ENCODE measurements around the gene ARID1B.

DNA sequence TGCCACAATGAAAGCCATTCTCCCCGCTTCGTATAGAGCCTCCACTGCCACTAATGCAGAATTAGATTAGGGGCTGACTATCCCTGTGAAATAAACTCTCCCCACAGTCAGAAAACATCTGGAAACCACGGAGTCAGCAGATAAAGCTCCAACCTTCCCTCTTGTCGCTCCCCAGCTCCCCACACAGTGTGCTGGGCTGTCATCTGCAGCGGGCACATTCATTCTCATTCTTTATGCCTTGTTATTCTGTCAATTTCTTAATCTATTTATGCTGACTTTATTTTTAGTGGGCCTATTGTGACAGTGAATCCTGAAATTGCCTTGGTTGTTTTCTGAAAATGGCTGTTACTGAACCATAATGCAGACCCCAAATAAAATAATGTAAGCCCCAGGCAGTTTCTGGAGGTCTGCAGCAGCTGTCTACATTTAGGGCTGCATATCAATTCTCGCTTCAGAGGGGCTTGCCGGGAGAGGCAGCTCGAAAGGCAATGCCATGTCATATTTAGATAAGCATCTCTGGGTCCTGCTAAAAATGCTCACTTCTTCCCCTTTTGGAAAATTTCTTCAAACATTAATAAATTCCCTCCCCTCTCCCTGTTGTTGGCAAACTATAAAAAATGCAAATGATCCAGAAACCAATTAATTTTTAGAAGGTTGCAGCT, 474.5 kb downstream of the ARID1B start:
- TF ChIP-seq, protein P1, sequence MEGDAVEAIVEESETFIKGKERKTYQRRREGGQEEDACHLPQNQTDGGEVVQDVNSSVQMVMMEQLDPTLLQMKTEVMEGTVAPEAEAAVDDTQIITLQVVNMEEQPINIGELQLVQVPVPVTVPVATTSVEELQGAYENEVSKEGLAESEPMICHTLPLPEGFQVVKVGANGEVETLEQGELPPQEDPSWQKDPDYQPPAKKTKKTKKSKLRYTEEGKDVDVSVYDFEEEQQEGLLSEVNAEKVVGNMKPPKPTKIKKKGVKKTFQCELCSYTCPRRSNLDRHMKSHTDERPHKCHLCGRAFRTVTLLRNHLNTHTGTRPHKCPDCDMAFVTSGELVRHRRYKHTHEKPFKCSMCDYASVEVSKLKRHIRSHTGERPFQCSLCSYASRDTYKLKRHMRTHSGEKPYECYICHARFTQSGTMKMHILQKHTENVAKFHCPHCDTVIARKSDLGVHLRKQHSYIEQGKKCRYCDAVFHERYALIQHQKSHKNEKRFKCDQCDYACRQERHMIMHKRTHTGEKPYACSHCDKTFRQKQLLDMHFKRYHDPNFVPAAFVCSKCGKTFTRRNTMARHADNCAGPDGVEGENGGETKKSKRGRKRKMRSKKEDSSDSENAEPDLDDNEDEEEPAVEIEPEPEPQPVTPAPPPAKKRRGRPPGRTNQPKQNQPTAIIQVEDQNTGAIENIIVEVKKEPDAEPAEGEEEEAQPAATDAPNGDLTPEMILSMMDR (IDR thresholded peaks at IDR 0.05): no peak
- TF ChIP-seq POLR2AphosphoS5 (IDR thresholded peaks at IDR 0.05): no peak

All from prostate gland (tissue), 2 donors.